ENCODE measurements around the gene KCNH6. TPM values are rescaled to one million over a fixed set of nuclear protein-coding genes. Genes with fewer than 3 reads are reported as not detected.

Gene KCNH6
- total and polyA plus RNA-seq, 2 donors = 0.05 to 0.25 TPM

GRCh38 chr17:63555500-63556156 lies 32.5 kb downstream of the KCNH6 start:
- DNase-seq (ENCODE audit: low read depth in 6 of 9, low spot score in 9 of 9) = no peak
- H3K36me3 ChIP-seq (ENCODE audit: control insufficient read depth in 2 of 2, insufficient read depth in 2 of 2, low read length in 1 of 2) = peaks cover 3 to 14% of the 10 kb centered on the region in 2 donors
- H3K4me3 ChIP-seq (ENCODE audit: low read length in 2 of 2) = no peak overlapping the region
- H3K27me3 ChIP-seq (ENCODE audit: control insufficient read depth in 2 of 2, insufficient read depth in 1 of 2, low read length in 1 of 2) = no peaks in the 10 kb centered on the region
- H3K9me3 ChIP-seq (ENCODE audit: control insufficient read depth in 2 of 2, insufficient read depth in 1 of 2, low read length in 1 of 2) = no peaks in the 10 kb centered on the region
- H3K4me1 ChIP-seq (ENCODE audit: control insufficient read depth in 2 of 2, insufficient read depth in 2 of 2, low read length in 2 of 2) = peaks cover 12 to 14% of the 10 kb centered on the region in 2 donors
- WGBS = 73% methylated on average over 7 of the region's 7 CpGs
- no peak overlapping the region for H3K27ac ChIP-seq (ENCODE audit: low read depth in 1 of 2, low read length in 1 of 2)

- peaks cover 3 to 7% of the 10 kb centered on the region in 2 donors for H3K4me1 ChIP-seq (ENCODE audit: control insufficient read depth in 2 of 2, insufficient read depth in 2 of 2, low read length in 2 of 2)
- H3K27me3 ChIP-seq (ENCODE audit: control insufficient read depth in 2 of 2, insufficient read depth in 1 of 2, low read length in 1 of 2) = no peaks in the 10 kb centered on the region
- H3K4me3 ChIP-seq (ENCODE audit: low read length in 2 of 2) = no peak overlapping the region
- 97% methylated on average over 2 of the region's 2 CpGs for WGBS
- DNase-seq (ENCODE audit: low read depth in 6 of 9, low spot score in 9 of 9) = no peak
- peaks cover 3 to 12% of the 10 kb centered on the region in 2 donors for H3K36me3 ChIP-seq (ENCODE audit: control insufficient read depth in 2 of 2, insufficient read depth in 2 of 2, low read length in 1 of 2)
- H3K27ac ChIP-seq (ENCODE audit: low read depth in 1 of 2, low read length in 1 of 2) = no peak overlapping the region
- H3K9me3 ChIP-seq (ENCODE audit: control insufficient read depth in 2 of 2, insufficient read depth in 1 of 2, low read length in 1 of 2) = no peaks in the 10 kb centered on the region
Measured at GRCh38 chr17:63557416-63557815, 34.3 kb downstream of the KCNH6 start.

- H3K4me1 ChIP-seq (ENCODE audit: control insufficient read depth in 2 of 2, insufficient read depth in 2 of 2, low read length in 2 of 2) = no peaks in the 10 kb centered on the region
- DNase-seq (ENCODE audit: low read depth in 6 of 9, low spot score in 9 of 9) = no peak
- no peaks in the 10 kb centered on the region for H3K27me3 ChIP-seq (ENCODE audit: control insufficient read depth in 2 of 2, insufficient read depth in 1 of 2, low read length in 1 of 2)
- no peak overlapping the region for H3K27ac ChIP-seq (ENCODE audit: low read depth in 1 of 2, low read length in 1 of 2)
- 83% methylated on average over 3 of the region's 3 CpGs for WGBS
- H3K36me3 ChIP-seq (ENCODE audit: control insufficient read depth in 2 of 2, insufficient read depth in 2 of 2, low read length in 1 of 2) = peaks cover 3 to 12% of the 10 kb centered on the region in 2 donors
- H3K4me3 ChIP-seq (ENCODE audit: low read length in 2 of 2) = no peak overlapping the region
- no peaks in the 10 kb centered on the region for H3K9me3 ChIP-seq (ENCODE audit: control insufficient read depth in 2 of 2, insufficient read depth in 1 of 2, low read length in 1 of 2)
Measured at GRCh38 chr17:63558441-63558840, 35.3 kb downstream of the KCNH6 start.

- no peaks in the 10 kb centered on the region for H3K4me1 ChIP-seq (ENCODE audit: control insufficient read depth in 2 of 2, insufficient read depth in 2 of 2, low read length in 2 of 2)
- no peak overlapping the region for H3K4me3 ChIP-seq (ENCODE audit: low read length in 2 of 2)
- peaks cover 3 to 4% of the 10 kb centered on the region in 2 donors for H3K36me3 ChIP-seq (ENCODE audit: control insufficient read depth in 2 of 2, insufficient read depth in 2 of 2, low read length in 1 of 2)
- no peak overlapping the region for H3K27ac ChIP-seq (ENCODE audit: low read depth in 1 of 2, low read length in 1 of 2)
- H3K9me3 ChIP-seq (ENCODE audit: control insufficient read depth in 2 of 2, insufficient read depth in 1 of 2, low read length in 1 of 2) = no peaks in the 10 kb centered on the region
- no peak for DNase-seq (ENCODE audit: low read depth in 6 of 9, low spot score in 9 of 9)
- no peaks in the 10 kb centered on the region for H3K27me3 ChIP-seq (ENCODE audit: control insufficient read depth in 2 of 2, insufficient read depth in 1 of 2, low read length in 1 of 2)
Measured at GRCh38 chr17:63561819-63562218, 38.7 kb downstream of the KCNH6 start.

DNA sequence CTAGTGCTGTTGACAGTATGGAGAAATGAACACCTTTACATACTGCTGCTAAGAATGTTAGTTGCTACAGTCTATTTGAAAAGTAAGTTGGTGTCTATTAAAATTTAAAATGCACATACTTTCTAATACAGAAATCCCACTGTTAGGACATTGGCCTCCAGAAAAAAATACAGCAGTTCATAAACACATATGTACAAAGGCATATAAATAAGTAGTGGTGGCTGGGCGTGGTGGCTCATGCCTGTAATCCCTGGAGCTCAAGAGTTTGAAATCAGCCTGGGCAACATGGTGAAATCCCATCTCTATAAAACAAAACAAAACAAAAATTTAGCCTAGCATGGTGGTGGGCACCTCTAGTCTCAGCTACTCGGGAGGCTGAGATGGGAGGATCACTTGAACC lies 40.2 kb downstream of the KCNH6 start:
- H3K36me3 ChIP-seq (ENCODE audit: control insufficient read depth in 2 of 2, insufficient read depth in 2 of 2, low read length in 1 of 2) = peaks cover 0 to 4% of the 10 kb centered on the region in 2 donors
- no peak overlapping the region for H3K4me3 ChIP-seq (ENCODE audit: low read length in 2 of 2)
- no peak overlapping the region for H3K27ac ChIP-seq (ENCODE audit: low read depth in 1 of 2, low read length in 1 of 2)
- WGBS = over 99% methylated on average over 2 of the region's 2 CpGs
- H3K9me3 ChIP-seq (ENCODE audit: control insufficient read depth in 2 of 2, insufficient read depth in 1 of 2, low read length in 1 of 2) = no peaks in the 10 kb centered on the region
- DNase-seq (ENCODE audit: low read depth in 6 of 9, low spot score in 9 of 9) = no peak
- H3K27me3 ChIP-seq (ENCODE audit: control insufficient read depth in 2 of 2, insufficient read depth in 1 of 2, low read length in 1 of 2) = no peaks in the 10 kb centered on the region
- H3K4me1 ChIP-seq (ENCODE audit: control insufficient read depth in 2 of 2, insufficient read depth in 2 of 2, low read length in 2 of 2) = no peaks in the 10 kb centered on the region

DNA sequence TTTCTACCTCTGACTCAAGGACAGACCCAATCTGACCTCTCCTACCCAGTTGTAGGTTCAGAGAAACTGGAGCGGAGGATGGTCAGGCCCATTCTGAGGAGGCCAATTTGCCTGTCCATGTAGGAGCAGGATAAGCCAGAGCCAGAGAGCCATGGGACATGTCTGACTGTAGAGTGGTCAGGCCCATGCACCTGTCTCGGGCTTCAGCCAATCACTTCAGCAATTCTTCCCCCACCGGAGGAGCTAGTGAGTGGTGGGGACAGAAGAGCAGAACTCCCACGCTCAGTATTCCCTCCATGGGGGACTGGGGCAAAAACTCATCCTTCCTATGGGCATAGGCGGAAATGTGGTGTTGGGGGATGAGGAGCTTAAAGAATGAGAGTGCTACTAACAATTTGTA lies 41.4 kb downstream of the KCNH6 start:
- H3K4me1 ChIP-seq (ENCODE audit: control insufficient read depth in 2 of 2, insufficient read depth in 2 of 2, low read length in 2 of 2) = no peaks in the 10 kb centered on the region
- no peaks in the 10 kb centered on the region for H3K27me3 ChIP-seq (ENCODE audit: control insufficient read depth in 2 of 2, insufficient read depth in 1 of 2, low read length in 1 of 2)
- H3K9me3 ChIP-seq (ENCODE audit: control insufficient read depth in 2 of 2, insufficient read depth in 1 of 2, low read length in 1 of 2) = no peaks in the 10 kb centered on the region
- peaks cover 4 to 6% of the 10 kb centered on the region in 2 donors for H3K36me3 ChIP-seq (ENCODE audit: control insufficient read depth in 2 of 2, insufficient read depth in 2 of 2, low read length in 1 of 2)
- DNase-seq (ENCODE audit: low read depth in 6 of 9, low spot score in 9 of 9) = no peak
- over 99% methylated on average over 5 of the region's 5 CpGs for WGBS
- H3K27ac ChIP-seq (ENCODE audit: low read depth in 1 of 2, low read length in 1 of 2) = no peak overlapping the region
- H3K4me3 ChIP-seq (ENCODE audit: low read length in 2 of 2) = no peak overlapping the region

- Histone ChIP-seq H3K36me3 (ENCODE audit: control insufficient read depth in 2 of 2, insufficient read depth in 2 of 2, low read length in 1 of 2) (peaks cover 8 to 10% of the 10 kb centered on the region in 2 donors), H3K9me3 (ENCODE audit: control insufficient read depth in 2 of 2, insufficient read depth in 1 of 2, low read length in 1 of 2) (no peaks in the 10 kb centered on the region), H3K4me3 (ENCODE audit: low read length in 2 of 2) (no peak overlapping the region), H3K27ac (ENCODE audit: low read depth in 1 of 2, low read length in 1 of 2) (no peak overlapping the region), H3K4me1 (ENCODE audit: control insufficient read depth in 2 of 2, insufficient read depth in 2 of 2, low read length in 2 of 2) (no peaks in the 10 kb centered on the region), H3K27me3 (ENCODE audit: control insufficient read depth in 2 of 2, insufficient read depth in 1 of 2, low read length in 1 of 2) (no peaks in the 10 kb centered on the region)
- 97% methylated on average over 1 of the region's 1 CpG for WGBS
- DNase-seq (ENCODE audit: low read depth in 6 of 9, low spot score in 9 of 9) = no peak
Measured at GRCh38 chr17:63567229-63567628, 44.1 kb downstream of the KCNH6 start.

- H3K4me1 ChIP-seq (ENCODE audit: control insufficient read depth in 2 of 2, insufficient read depth in 2 of 2, low read length in 2 of 2) = no peaks in the 10 kb centered on the region
- H3K36me3 ChIP-seq (ENCODE audit: control insufficient read depth in 2 of 2, insufficient read depth in 2 of 2, low read length in 1 of 2) = peaks cover 8 to 10% of the 10 kb centered on the region in 2 donors
- WGBS = 89% methylated on average over 8 of the region's 8 CpGs
- no peak overlapping the region for H3K27ac ChIP-seq (ENCODE audit: low read depth in 1 of 2, low read length in 1 of 2)
- no peak overlapping the region for H3K4me3 ChIP-seq (ENCODE audit: low read length in 2 of 2)
- no peaks in the 10 kb centered on the region for H3K9me3 ChIP-seq (ENCODE audit: control insufficient read depth in 2 of 2, insufficient read depth in 1 of 2, low read length in 1 of 2)
- no peaks in the 10 kb centered on the region for H3K27me3 ChIP-seq (ENCODE audit: control insufficient read depth in 2 of 2, insufficient read depth in 1 of 2, low read length in 1 of 2)
- no peak for DNase-seq (ENCODE audit: low read depth in 6 of 9, low spot score in 9 of 9)
Measured at GRCh38 chr17:63568563-63568962, 45.4 kb downstream of the KCNH6 start.

DNA sequence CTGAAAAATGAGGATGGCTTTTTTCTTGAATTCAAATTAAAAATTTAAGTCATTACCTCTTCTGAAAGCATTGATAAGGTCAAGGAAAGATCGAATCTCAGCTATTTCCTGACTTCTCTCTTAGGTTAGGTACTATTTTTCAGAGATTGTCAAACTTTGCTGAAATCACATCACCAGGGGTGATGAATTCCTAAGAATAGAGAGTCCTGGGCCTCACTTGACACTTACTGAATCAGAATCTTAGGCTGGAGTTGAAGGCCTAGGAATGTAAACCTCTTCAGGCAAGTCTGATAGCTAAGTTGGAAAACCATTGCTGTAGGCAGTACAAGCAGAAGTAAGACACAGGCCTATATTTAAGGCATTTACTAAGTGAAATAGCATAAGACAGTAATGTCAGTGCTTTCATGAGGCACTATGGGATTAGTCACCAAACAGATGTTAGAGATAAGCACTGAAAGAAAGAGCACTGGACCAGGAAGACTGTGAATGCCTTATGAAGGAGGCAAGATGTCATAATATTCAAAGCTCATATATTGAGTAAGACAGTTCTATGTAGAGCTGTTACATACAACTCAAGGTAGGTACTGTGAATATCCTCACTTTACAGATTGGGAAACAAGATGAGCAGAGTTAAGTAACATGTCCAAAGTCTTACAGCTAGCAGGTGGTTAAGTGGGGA lies 48.6 kb downstream of the KCNH6 start:
- Histone ChIP-seq H3K36me3 (ENCODE audit: control insufficient read depth in 2 of 2, insufficient read depth in 2 of 2, low read length in 1 of 2) (peaks cover 7 to 8% of the 10 kb centered on the region in 2 donors), H3K27me3 (ENCODE audit: control insufficient read depth in 2 of 2, insufficient read depth in 1 of 2, low read length in 1 of 2) (no peaks in the 10 kb centered on the region), H3K9me3 (ENCODE audit: control insufficient read depth in 2 of 2, insufficient read depth in 1 of 2, low read length in 1 of 2) (no peaks in the 10 kb centered on the region), H3K27ac (ENCODE audit: low read depth in 1 of 2, low read length in 1 of 2) (no peak overlapping the region), H3K4me3 (ENCODE audit: low read length in 2 of 2) (no peak overlapping the region), H3K4me1 (ENCODE audit: control insufficient read depth in 2 of 2, insufficient read depth in 2 of 2, low read length in 2 of 2) (no peaks in the 10 kb centered on the region)
- 96% methylated on average over 1 of the region's 1 CpG for WGBS
- no peak for DNase-seq (ENCODE audit: low read depth in 6 of 9, low spot score in 9 of 9)
